GM19463 (cell line): Measurements from ENCODE around the gene ITPR2.
A peak's percentile ranks its signal among the peaks of the same experiment; 100 is the strongest.
"Not testable (repeated sequence)": the region's sequence is repeated elsewhere in the genome, so short reads cannot be mapped to it uniquely, and the experiment has no call there.

Source experiments
- ATAC-seq: cut with Tn5 transposase; IDR thresholded peaks from one replicate; pipeline ENCODE4 v1.9.1; 2021; ENCODE audit warnings: mild to moderate bottlenecking, moderate library complexity; ENCODE audit not compliant: unreplicated experiment

ITPR2 gene

GRCh38 chr12:26851031-26851809 is 18.2 kb upstream of the ITPR2 start:
- no peak for ATAC-seq

GRCh38 chr12:26848156-26848825 is 15.3 kb upstream of the ITPR2 start:
- ATAC-seq = no peak

- no peak for ATAC-seq
These were observed 14.4 kb upstream of the ITPR2 start for GRCh38 chr12:26847431-26847830.

GRCh38 chr12:26846416-26846815 is 13.4 kb upstream of the ITPR2 start:
- ATAC-seq = no peak

- ATAC-seq = no peak
These were observed 13.0 kb upstream of the ITPR2 start for GRCh38 chr12:26845984-26846383.

- ATAC-seq = no peak
These were observed 12.2 kb upstream of the ITPR2 start for GRCh38 chr12:26845057-26845666.

GRCh38 chr12:26843311-26843710 is 10.3 kb upstream of the ITPR2 start:
- ATAC-seq = no peak

GRCh38 chr12:26841085-26841484 is 8.1 kb upstream of the ITPR2 start:
- no peak for ATAC-seq

- no peak for ATAC-seq
These were observed 6.5 kb upstream of the ITPR2 start for GRCh38 chr12:26839512-26839911.

GRCh38 chr12:26838888-26839416 is 6.0 kb upstream of the ITPR2 start:
- no peak for ATAC-seq

- ATAC-seq = no peak
These were observed 3.2 kb upstream of the ITPR2 start for GRCh38 chr12:26836201-26836600.

- not testable (repeated sequence) for ATAC-seq
These were observed 1.6 kb upstream of the ITPR2 start for GRCh38 chr12:26834503-26835060.

GRCh38 chr12:26833743-26834490 is 923 bp upstream of the ITPR2 start:
- ATAC-seq = no peak

- ATAC-seq = peak; percentile 31
These were observed 808 bp downstream of the ITPR2 start for GRCh38 chr12:26831951-26832821.

- ATAC-seq = no peak
These were observed 2.0 kb downstream of the ITPR2 start for GRCh38 chr12:26830783-26831551.

- ATAC-seq = no peak
These were observed 2.6 kb downstream of the ITPR2 start for GRCh38 chr12:26830363-26830762.

- no peak for ATAC-seq
These were observed 4.5 kb downstream of the ITPR2 start for GRCh38 chr12:26828280-26829073.

GRCh38 chr12:26826437-26826836 is 6.6 kb downstream of the ITPR2 start:
- ATAC-seq = no peak
